Epithelial cell of esophagus (primary cell): ENCODE measurements around the gene ZNF775.
A peak's percentile ranks its signal among the peaks of the same experiment; 100 is the strongest.

Experiments
- DNase-seq: peaks from one replicate; pipeline ENCODE4 v3.0.0; 2010; ENCODE audit warnings: low read depth
- H3K4me3 ChIP-seq: 2 replicates; pipeline ENCODE4 v1.5.1; 2011; ENCODE audit warnings: mild to moderate bottlenecking, low read length, control low read depth
- TF ChIP-seq, protein P1 (sequence below): IDR thresholded peaks from 2 replicates; pipeline ENCODE4 v1.5.1; 2011; ENCODE audit warnings: low read depth, mild to moderate bottlenecking, low read length, control low read depth, inconsistent platforms; ENCODE audit not compliant: insufficient read depth; ENCODE audit errors: missing control alignments

Gene ZNF775

DNA sequence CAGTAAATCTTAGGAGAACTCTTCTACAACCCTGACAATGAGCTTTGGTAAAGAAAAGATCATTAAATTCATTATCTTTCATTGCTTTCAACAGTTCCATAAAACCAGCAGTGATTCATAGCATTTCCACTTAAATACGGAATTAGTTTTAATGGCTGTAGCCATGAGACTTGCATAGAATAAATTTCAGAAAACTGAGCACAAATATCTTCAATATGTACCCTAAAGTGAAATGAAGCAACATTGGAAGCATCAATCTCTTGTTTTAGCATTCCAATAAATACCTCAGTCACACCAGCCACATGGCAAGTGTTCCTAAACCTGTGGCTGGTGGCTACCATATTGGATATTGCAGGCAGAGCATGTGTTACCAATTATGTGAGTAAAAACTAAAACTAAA, 34.1 kb upstream of the ZNF775 start:
- H3K4me3 ChIP-seq: no peak overlapping the region
- TF ChIP-seq, protein P1, sequence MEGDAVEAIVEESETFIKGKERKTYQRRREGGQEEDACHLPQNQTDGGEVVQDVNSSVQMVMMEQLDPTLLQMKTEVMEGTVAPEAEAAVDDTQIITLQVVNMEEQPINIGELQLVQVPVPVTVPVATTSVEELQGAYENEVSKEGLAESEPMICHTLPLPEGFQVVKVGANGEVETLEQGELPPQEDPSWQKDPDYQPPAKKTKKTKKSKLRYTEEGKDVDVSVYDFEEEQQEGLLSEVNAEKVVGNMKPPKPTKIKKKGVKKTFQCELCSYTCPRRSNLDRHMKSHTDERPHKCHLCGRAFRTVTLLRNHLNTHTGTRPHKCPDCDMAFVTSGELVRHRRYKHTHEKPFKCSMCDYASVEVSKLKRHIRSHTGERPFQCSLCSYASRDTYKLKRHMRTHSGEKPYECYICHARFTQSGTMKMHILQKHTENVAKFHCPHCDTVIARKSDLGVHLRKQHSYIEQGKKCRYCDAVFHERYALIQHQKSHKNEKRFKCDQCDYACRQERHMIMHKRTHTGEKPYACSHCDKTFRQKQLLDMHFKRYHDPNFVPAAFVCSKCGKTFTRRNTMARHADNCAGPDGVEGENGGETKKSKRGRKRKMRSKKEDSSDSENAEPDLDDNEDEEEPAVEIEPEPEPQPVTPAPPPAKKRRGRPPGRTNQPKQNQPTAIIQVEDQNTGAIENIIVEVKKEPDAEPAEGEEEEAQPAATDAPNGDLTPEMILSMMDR: no peak
- no peak for DNase-seq

DNA sequence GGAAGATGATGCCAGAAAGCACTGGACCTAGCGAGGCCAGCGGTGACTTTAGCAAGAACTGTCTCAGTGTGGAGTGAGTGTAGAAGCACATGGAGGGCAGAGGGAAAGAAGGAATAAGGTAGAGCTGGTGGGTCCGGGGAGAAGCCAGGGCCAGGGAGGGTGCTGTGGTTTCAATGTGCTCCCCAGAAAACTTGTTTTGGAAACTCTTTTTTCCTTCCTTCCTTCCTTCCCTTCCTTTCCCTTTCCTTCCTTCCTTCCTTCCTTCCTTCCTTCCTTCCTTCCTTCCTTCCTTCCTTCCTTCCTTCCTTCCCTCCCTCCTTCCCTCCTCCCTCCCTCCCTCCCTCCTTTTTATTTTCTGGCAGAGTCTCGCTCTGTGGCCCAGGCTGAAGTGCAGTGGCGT, 32.2 kb upstream of the ZNF775 start:
- TF ChIP-seq, protein P1: no peak
- H3K4me3 ChIP-seq: no peak overlapping the region
- no peak for DNase-seq

DNA sequence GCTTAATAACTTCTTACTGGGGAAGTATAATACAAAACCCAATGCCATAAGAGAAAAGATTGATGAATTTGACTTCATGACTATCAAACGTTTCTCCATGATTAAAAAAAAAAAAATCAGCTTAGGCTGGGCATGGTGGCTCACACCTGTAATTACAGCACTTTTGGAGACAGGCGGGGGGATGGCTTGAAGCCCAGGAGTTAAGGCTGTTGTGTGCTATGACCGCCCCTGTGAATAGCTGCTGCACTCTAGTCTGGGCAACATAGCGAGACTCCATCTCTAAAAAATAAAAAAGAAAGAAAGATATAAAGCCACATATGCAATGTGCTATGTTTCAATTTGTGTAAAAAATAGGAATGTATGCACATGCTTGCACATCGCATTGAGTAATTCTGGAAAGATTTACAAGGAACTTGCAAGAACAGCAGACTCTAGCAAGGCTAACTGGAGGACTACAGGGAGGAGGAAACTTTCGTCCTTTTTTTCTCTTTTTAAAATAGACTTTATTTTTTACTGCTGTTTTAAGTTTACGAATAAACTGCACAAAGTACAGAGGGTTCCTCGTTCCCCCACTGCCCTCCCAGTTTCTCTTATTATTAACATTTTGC, 27.4 kb upstream of the ZNF775 start:
- TF ChIP-seq, protein P1: no peak
- no peak for DNase-seq
- H3K4me3 ChIP-seq: no peak overlapping the region

- no peak for DNase-seq
- TF ChIP-seq, protein P1: no peak
- no peak overlapping the region for H3K4me3 ChIP-seq
Measured at GRCh38 chr7:150355666-150356059, 23.5 kb upstream of the ZNF775 start.

DNA sequence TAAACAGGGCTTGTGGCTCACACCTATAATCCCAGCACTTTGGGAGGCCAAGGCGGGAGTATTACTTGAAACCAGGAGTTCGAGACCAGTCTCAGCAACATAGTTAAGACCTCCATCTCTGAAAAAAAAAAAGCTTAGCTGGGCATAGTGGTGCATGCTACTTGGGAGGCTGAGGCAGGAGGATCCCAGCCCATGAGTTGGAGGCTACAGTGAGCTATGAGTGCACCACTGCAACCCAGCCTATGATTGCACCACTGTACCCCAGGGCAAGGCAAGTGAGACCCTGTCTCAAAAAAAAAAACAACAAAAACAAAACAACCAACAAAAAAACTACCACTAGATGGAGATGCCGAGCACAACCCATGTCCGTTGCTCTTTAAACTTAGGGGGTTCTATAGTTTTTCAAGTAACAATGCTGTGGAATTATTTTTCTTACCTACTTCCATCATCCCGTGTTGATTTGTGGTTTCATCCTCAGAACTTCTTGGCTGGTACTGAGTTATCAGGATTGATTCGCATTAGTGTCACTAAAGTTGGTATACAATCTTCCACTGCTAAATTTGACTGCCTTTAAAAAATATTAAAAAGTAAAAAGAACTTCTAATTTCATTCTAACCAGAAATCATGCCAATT, 22.7 kb upstream of the ZNF775 start:
- H3K4me3 ChIP-seq: no peak overlapping the region
- DNase-seq: peak; percentile 31
- TF ChIP-seq, protein P1: peak; percentile 69

- H3K4me3 ChIP-seq: no peak overlapping the region
- DNase-seq: no peak
- TF ChIP-seq, protein P1: no peak
Measured at GRCh38 chr7:150357270-150357669, 21.9 kb upstream of the ZNF775 start.

GRCh38 chr7:150357771-150358427, 21.2 kb upstream of the ZNF775 start:
- TF ChIP-seq, protein P1: no peak
- peak; percentile 30 for DNase-seq
- H3K4me3 ChIP-seq: no peak overlapping the region
